ENCODE results near the gene ASAP2.

- TF ChIP-seq ZNF232 (CRISPR knock-in tag; IDR thresholded peaks at IDR 0.05) (no peak), TCF7 (CRISPR knock-in tag; IDR thresholded peaks at IDR 0.05; ENCODE audit: low read depth) (no peak), TEAD4 (CRISPR knock-in tag; IDR thresholded peaks at IDR 0.05) (no peak), CTCF (IDR thresholded peaks at IDR 0.05) (no peak), MAX (CRISPR knock-in tag; IDR thresholded peaks at IDR 0.05) (no peak), USF1 (CRISPR knock-in tag; IDR thresholded peaks at IDR 0.05) (no peak), OVOL2 (CRISPR knock-in tag; IDR thresholded peaks at IDR 0.05; ENCODE audit: borderline replicate concordance) (no peak), E2F1 (CRISPR knock-in tag; IDR thresholded peaks at IDR 0.05) (no peak), ZNF138 (CRISPR knock-in tag; conservative IDR thresholded peaks at IDR 0.05) (no peak), IRF2 (CRISPR knock-in tag; IDR thresholded peaks at IDR 0.05; ENCODE audit: borderline replicate concordance, low read depth) (no peak), E2F4 (CRISPR knock-in tag; IDR thresholded peaks at IDR 0.05; ENCODE audit: borderline replicate concordance, low read depth) (no peak)
Observed at GRCh38 chr2:9228088-9228751, 21.6 kb downstream of the ASAP2 start.

Measured in WTC11 (cell line).